Caco-2 (cell line): ENCODE measurements around the gene DENND1A. TPM values are rescaled to one million over a fixed set of nuclear protein-coding genes. Genes with fewer than 3 reads are reported as not detected.

Source experiments
- BruUV-seq: library from RNA; stranded (reverse); fragments of 400-500 nt; replicated peaks from 2 replicates; lab custom pipeline; 2021; lab: Mats Ljungman, UMichigan
- CTCF ChIA-PET: fragments of 300-600 bp; sonication (Branson Sonifier 250); formaldehyde crosslinking; loops from one replicate; lab custom pipeline; 2022; ENCODE audit warnings: antibody characterized with exemption; lab: Charles Lee
- POLR2A ChIA-PET: fragments of 300-600 bp; sonication (Branson Sonifier 250); formaldehyde crosslinking; loops from one replicate; lab custom pipeline; 2022; ENCODE audit warnings: antibody characterized with exemption; lab: Charles Lee
- DNase-seq, 2 experiments: peaks; one replicate each; pipeline versions ENCODE4 v3.0.0 to v3.0.0-alpha.2; 2020 to 2022
- H3K27me3 ChIP-seq: replicated peaks from 2 replicates; pipeline ENCODE4 v1.6.0; 2011; ENCODE audit warnings: low read length; ENCODE audit not compliant: control insufficient read depth, insufficient read depth
- H3K36me3 ChIP-seq: 2 replicates; pipeline ENCODE4 v1.5.1; 2011; ENCODE audit warnings: low read length; ENCODE audit not compliant: control insufficient read depth, insufficient read depth
- H3K4me1 ChIP-seq: fragments of 250-450 bp; sonication (Bioruptor Pico); 2 replicates; pipeline ENCODE4 v1.5.1; 2020; ENCODE audit warnings: mild to moderate bottlenecking
- H3K4me3 ChIP-seq: 2 replicates; pipeline ENCODE4 v1.5.1; 2011; ENCODE audit warnings: low read depth, mild to moderate bottlenecking, control low read depth, low read length
- H3K9me3 ChIP-seq: fragments of 250-450 bp; sonication (Bioruptor Pico); 2 replicates; pipeline ENCODE4 v1.5.1; 2020; ENCODE audit warnings: mild to moderate bottlenecking, moderate library complexity
- H3K27ac Mint-ChIP-seq: one replicate; pipeline ENCODE4 v1.8.0; 2022; ENCODE audit warnings: mixed read lengths; ENCODE audit not compliant: unreplicated experiment
- H3K27me3 Mint-ChIP-seq: one replicate; pipeline ENCODE4 v1.8.0; 2022; ENCODE audit warnings: mixed read lengths; ENCODE audit not compliant: insufficient read depth, unreplicated experiment
- H3K36me3 Mint-ChIP-seq: one replicate; pipeline ENCODE4 v1.8.0; 2022; ENCODE audit warnings: mild to moderate bottlenecking, mixed read lengths; ENCODE audit not compliant: insufficient read depth, unreplicated experiment
- H3K4me1 Mint-ChIP-seq: one replicate; pipeline ENCODE4 v1.8.0; 2022; ENCODE audit warnings: low read depth, mixed read lengths; ENCODE audit not compliant: unreplicated experiment
- H3K4me3 Mint-ChIP-seq: one replicate; pipeline ENCODE4 v1.8.0; 2022; ENCODE audit warnings: mild to moderate bottlenecking, moderate library complexity, mixed read lengths; ENCODE audit not compliant: unreplicated experiment
- H3K9me3 Mint-ChIP-seq: one replicate; pipeline ENCODE4 v1.8.0; 2022; ENCODE audit warnings: mixed read lengths; ENCODE audit not compliant: unreplicated experiment
- CTCF ChIP-seq, 2 experiments: fragments of 200-600 bp in 1 of 2; IDR thresholded peaks; 1 replicate in 1 of 2; 2 replicates in 1 of 2; pipeline versions ENCODE4 v1.5.1 to v1.8.0; 2011 to 2022; ENCODE audit warnings: antibody characterized with exemption in 1 of 2, control low read depth in 1 of 2, inconsistent platforms in 1 of 2, low read depth in 1 of 2, low read length in 1 of 2, mild to moderate bottlenecking in 1 of 2, moderate library complexity in 1 of 2; ENCODE audit not compliant: insufficient read depth in 1 of 2, severe bottlenecking in 1 of 2, unreplicated experiment in 1 of 2
- intact Hi-C: fragments of 100-400 bp; cut with micrococcal nuclease; formaldehyde crosslinking; loops from one replicate; pipeline ENCODE4 v1.10.0; 2022; ENCODE audit not compliant: unreplicated experiment
- total RNA-seq: library from RNA; stranded (reverse); gene quantifications from 2 replicates; pipeline ENCODE4 v1.2.3, GENCODE V29; 2022

The DENND1A gene
- total RNA-seq, 1 experiment from 2014 or later, result 41.6 TPM

DNA sequence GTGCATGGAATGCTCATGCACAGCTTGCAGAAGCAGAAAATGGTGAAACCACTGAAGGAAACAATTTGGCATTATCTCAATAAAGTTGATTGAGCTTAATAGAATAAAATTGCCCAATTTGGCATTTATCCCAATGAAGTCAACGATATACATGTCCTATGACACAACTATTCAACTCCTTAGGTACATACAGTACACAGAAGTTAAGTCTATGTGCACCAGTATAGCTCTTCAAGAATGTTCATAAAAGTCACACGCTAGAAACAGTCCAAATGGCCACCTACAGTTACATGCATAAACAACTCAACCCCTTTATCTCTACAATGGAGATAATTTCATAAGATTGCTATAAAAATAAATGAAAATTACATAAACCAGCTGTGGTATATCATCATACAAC lies 184.5 kb downstream of the DENND1A start:
- TF ChIP-seq CTCF (IDR thresholded peaks at IDR 0.05; ENCODE audit: insufficient read depth in 1 of 2, low read depth in 1 of 2, low read length in 1 of 2, severe bottlenecking in 1 of 2, unreplicated experiment in 1 of 2), result no peak
- Mint-ChIP-seq H3K27ac (no peak overlapping the region), H3K4me3 (no peak overlapping the region), H3K4me1 (no peaks in the 10 kb centered on the region), H3K27me3 (no peaks in the 10 kb centered on the region), H3K9me3 (no peaks in the 10 kb centered on the region), H3K36me3 (peaks cover 7% of the 10 kb centered on the region)
- H3K36me3 ChIP-seq, result no peaks in the 10 kb centered on the region
- ChIA-PET CTCF (no interaction called here), POLR2A (interaction anchor here (0.5 kb wide), 1 partner anchor 1847 kb away, joined by 4 read pairs; no protein-coding TSS in a partner anchor)
- no TSS peak for BruUV-seq
- no peak overlapping the region for H3K4me3 ChIP-seq
- DNase-seq, result no peak
- H3K27me3 ChIP-seq, result no peaks in the 10 kb centered on the region
- H3K9me3 ChIP-seq, result no peaks in the 10 kb centered on the region
- no peaks in the 10 kb centered on the region for H3K4me1 ChIP-seq
- intact Hi-C loops, result no loop called here

DNA sequence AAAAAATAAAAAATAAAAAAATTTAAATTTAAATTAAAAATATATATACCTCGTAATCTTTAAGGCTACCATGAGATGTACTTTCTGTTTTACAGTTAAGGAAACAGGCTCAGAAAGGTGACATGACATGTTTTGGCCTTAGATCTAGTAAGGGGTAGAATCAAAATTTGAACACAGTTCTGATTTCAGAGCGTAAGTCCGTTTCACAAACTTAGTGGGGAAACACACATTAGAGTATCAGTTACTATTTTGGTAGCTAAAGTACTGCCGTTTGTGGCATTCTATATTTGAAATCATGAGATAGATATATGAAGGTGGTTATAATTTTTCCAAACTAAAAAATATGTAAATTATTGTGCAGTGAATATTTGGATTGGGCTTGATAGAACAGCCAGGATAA lies 186.2 kb downstream of the DENND1A start:
- POLR2A ChIA-PET, result no interaction called here
- intact Hi-C loops, result no loop called here
- H3K27me3 Mint-ChIP-seq, result no peaks in the 10 kb centered on the region

DNA sequence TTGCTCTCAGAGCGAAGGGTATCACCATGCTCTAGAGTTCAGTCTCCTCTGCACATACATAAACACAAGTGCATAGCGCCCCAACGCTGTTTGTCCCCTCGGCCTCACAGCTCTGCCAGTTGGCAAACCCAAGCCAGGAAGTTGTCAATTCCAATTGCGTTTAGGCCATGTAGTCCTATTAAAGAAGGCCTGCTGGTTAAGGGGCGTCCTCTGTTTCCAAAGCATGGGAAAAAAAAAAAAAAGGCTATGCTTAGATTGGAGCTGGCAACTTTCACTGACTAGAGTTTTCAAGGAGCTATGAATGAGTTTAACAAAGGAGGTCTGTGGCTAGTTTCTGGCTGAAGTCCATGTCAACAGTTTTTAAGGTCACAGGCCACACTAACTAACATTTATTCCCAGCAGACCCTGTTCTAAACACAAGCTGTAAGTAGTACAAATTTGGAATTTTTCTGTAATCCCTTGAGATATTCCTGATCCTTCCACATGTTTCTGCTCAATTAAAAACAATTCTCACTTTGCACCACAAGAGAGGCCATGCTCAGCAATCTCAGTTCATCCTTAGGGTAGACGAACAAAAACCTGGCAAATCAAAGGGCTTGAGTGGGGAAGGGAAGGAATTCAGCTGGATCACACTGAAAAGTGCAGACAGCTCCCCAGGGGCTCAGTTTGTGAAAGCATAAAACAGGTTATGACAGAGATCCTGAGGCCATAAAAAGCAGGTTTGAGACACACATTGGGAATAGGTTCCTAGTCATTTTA lies 187.7 kb downstream of the DENND1A start:
- TF ChIP-seq CTCF (IDR thresholded peaks at IDR 0.05; ENCODE audit: insufficient read depth in 1 of 2, low read depth in 1 of 2, low read length in 1 of 2, severe bottlenecking in 1 of 2, unreplicated experiment in 1 of 2), result no peak
- H3K36me3 ChIP-seq, result no peaks in the 10 kb centered on the region
- Mint-ChIP-seq H3K36me3 (peaks cover 7% of the 10 kb centered on the region), H3K4me1 (peaks cover 8% of the 10 kb centered on the region), H3K27me3 (no peaks in the 10 kb centered on the region), H3K9me3 (no peaks in the 10 kb centered on the region), H3K27ac (no peak overlapping the region), H3K4me3 (no peak overlapping the region)
- POLR2A ChIA-PET, result no interaction called here
- no TSS peak for BruUV-seq
- no peak for DNase-seq
- intact Hi-C loops, result no loop called here
- H3K4me1 ChIP-seq, result no peaks in the 10 kb centered on the region
- no peak overlapping the region for H3K4me3 ChIP-seq
- CTCF ChIA-PET, result no interaction called here
- no peaks in the 10 kb centered on the region for H3K27me3 ChIP-seq
- H3K9me3 ChIP-seq, result no peaks in the 10 kb centered on the region

More for the DNA sequence above, 186.2 kb downstream of the DENND1A start:
- Histone ChIP-seq H3K27me3 (no peaks in the 10 kb centered on the region), H3K36me3 (no peaks in the 10 kb centered on the region), H3K9me3 (no peaks in the 10 kb centered on the region), H3K4me3 (no peak overlapping the region), H3K4me1 (no peaks in the 10 kb centered on the region)
- TF ChIP-seq CTCF (IDR thresholded peaks at IDR 0.05; ENCODE audit: insufficient read depth in 1 of 2, low read depth in 1 of 2, low read length in 1 of 2, severe bottlenecking in 1 of 2, unreplicated experiment in 1 of 2), result no peak
- Mint-ChIP-seq H3K9me3 (no peaks in the 10 kb centered on the region), H3K4me3 (no peak overlapping the region), H3K27ac (no peak overlapping the region), H3K36me3 (peaks cover 7% of the 10 kb centered on the region), H3K4me1 (peaks cover 8% of the 10 kb centered on the region)
- no peak for DNase-seq
- no TSS peak for BruUV-seq
- CTCF ChIA-PET, result no interaction called here
